ENCODE results near the gene PTGIS.

PTGIS gene

GRCh38 chr20:49529470-49529869 is 38.5 kb downstream of the PTGIS start:
- no peak for DNase-seq (ENCODE audit: low read depth in 2 of 2)

GRCh38 chr20:49526568-49526967 is 41.4 kb downstream of the PTGIS start:
- DNase-seq (ENCODE audit: low read depth in 2 of 2), result no peak

GRCh38 chr20:49526056-49526455 is 41.9 kb downstream of the PTGIS start:
- no peak for DNase-seq (ENCODE audit: low read depth in 2 of 2)

GRCh38 chr20:49523767-49524360 is 44.1 kb downstream of the PTGIS start:
- no peak for DNase-seq (ENCODE audit: low read depth in 2 of 2)

- DNase-seq (ENCODE audit: low read depth in 2 of 2), result no peak
Measured at GRCh38 chr20:49521356-49521755, 46.6 kb downstream of the PTGIS start.

- no peak for DNase-seq (ENCODE audit: low read depth in 2 of 2)
Measured at GRCh38 chr20:49519777-49520359, 48.1 kb downstream of the PTGIS start.

- no peak for DNase-seq (ENCODE audit: low read depth in 2 of 2)
Measured at GRCh38 chr20:49519212-49519712, 48.7 kb downstream of the PTGIS start.

GRCh38 chr20:49518576-49518975 is 49.4 kb downstream of the PTGIS start:
- DNase-seq (ENCODE audit: low read depth in 2 of 2), result no peak

- no peak for DNase-seq (ENCODE audit: low read depth in 2 of 2)
Measured at GRCh38 chr20:49517805-49518100, 50.2 kb downstream of the PTGIS start.

- DNase-seq (ENCODE audit: low read depth in 2 of 2), result no peak
Measured at GRCh38 chr20:49516916-49517804, 50.8 kb downstream of the PTGIS start.

- DNase-seq (ENCODE audit: low read depth in 2 of 2), result no peak
Measured at GRCh38 chr20:49515586-49515985, 52.4 kb downstream of the PTGIS start.

- DNase-seq (ENCODE audit: low read depth in 2 of 2), result no peak
Measured at GRCh38 chr20:49513517-49513916, 54.4 kb downstream of the PTGIS start.

- DNase-seq (ENCODE audit: low read depth in 2 of 2), result no peak
Measured at GRCh38 chr20:49513009-49513408, 54.9 kb downstream of the PTGIS start.

- no peak for DNase-seq (ENCODE audit: low read depth in 2 of 2)
Measured at GRCh38 chr20:49511788-49512525, 56.0 kb downstream of the PTGIS start.

- DNase-seq (ENCODE audit: low read depth in 2 of 2), result no peak
Measured at GRCh38 chr20:49510562-49511122, 57.3 kb downstream of the PTGIS start.

GRCh38 chr20:49508435-49509199 is 59.3 kb downstream of the PTGIS start:
- DNase-seq (ENCODE audit: low read depth in 2 of 2), result no peak

- DNase-seq (ENCODE audit: low read depth in 2 of 2), result no peak
Measured at GRCh38 chr20:49507741-49508434, 60.0 kb downstream of the PTGIS start.

GRCh38 chr20:49505518-49505917 is 62.4 kb downstream of the PTGIS start:
- no peak for DNase-seq (ENCODE audit: low read depth in 2 of 2)

GRCh38 chr20:49503176-49503575 is 64.8 kb downstream of the PTGIS start:
- no peak for DNase-seq (ENCODE audit: low read depth in 2 of 2)

GRCh38 chr20:49501917-49502316 is 66.0 kb downstream of the PTGIS start:
- DNase-seq (ENCODE audit: low read depth in 2 of 2), result no peak

- DNase-seq (ENCODE audit: low read depth in 2 of 2), result no peak
Measured at GRCh38 chr20:49497398-49497669, 70.6 kb downstream of the PTGIS start.

All from stimulated activated CD8-positive, alpha-beta memory T cell treated with anti-CD3 and anti-CD28 coated beads, Interleukin-7, amount 100 ng/mL, for 1 hour (primary cell).